ENCODE data around the gene PRKG2. TPM values are rescaled to one million over a fixed set of nuclear protein-coding genes. Genes with fewer than 3 reads are reported as not detected.

Gene PRKG2
- total RNA-seq, 1 donor from 2014 or later: 2.3 TPM

- H3K27ac Mint-ChIP-seq: no peak overlapping the region
- H3K4me3 ChIP-seq: no peak overlapping the region
- H3K27me3 ChIP-seq: peaks cover 16% of the 10 kb centered on the region
- TF ChIP-seq EZH2phosphoT487 (IDR thresholded peaks at IDR 0.05) (no peak), CTCF (IDR thresholded peaks at IDR 0.05) (no peak), EZH2 (IDR thresholded peaks at IDR 0.05) (no peak)
- H3K36me3 Mint-ChIP-seq: no peaks in the 10 kb centered on the region
- no peaks in the 10 kb centered on the region for H3K9me3 ChIP-seq (ENCODE audit: low read depth)
- H3K4me2 ChIP-seq: no peak overlapping the region
- DNase-seq (ENCODE audit: low spot score): no peak
- H3K27ac ChIP-seq: no peak overlapping the region
- no peaks in the 10 kb centered on the region for H4K20me1 ChIP-seq (ENCODE audit: low read depth)
- H3K27me3 Mint-ChIP-seq (ENCODE audit: insufficient read depth, low read depth): peaks cover 2% of the 10 kb centered on the region
- H3K9ac ChIP-seq: no peak overlapping the region
- no peaks in the 10 kb centered on the region for H3F3A ChIP-seq (ENCODE audit: low read depth)
- no peaks in the 10 kb centered on the region for H3K9me3 Mint-ChIP-seq
- no peaks in the 10 kb centered on the region for H3K36me3 ChIP-seq
- no peak overlapping the region for H2AFZ ChIP-seq (replicated peaks)
- no peak overlapping the region for H3K4me3 Mint-ChIP-seq
- H3K79me2 ChIP-seq (ENCODE audit: low read depth): no peaks in the 10 kb centered on the region
- H3K4me1 Mint-ChIP-seq: no peaks in the 10 kb centered on the region
- H3K4me1 ChIP-seq: no peaks in the 10 kb centered on the region
Observed at GRCh38 chr4:81221303-81222081, 6.5 kb upstream of the PRKG2 start.

DNA sequence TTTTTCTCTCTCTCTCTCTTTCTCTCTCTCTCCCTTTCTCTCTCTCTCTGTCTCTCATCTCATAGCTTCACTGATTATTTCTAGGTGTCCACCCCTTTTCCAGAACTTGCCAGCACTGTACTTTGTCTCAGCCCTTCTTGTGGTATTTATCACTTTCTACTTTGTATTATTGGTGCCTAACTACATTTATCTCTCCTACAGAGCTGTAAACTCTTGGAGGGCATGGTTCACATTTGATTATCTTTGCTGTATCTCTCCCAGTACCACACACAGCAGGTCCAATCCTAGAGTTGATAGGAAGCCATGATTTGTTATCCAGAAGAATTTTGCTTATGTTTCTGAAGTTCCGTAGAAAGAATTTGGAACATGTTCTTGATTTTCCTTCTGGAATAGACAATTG is 5.2 kb upstream of the PRKG2 start:
- no peaks in the 10 kb centered on the region for H3K36me3 Mint-ChIP-seq
- peaks cover 13% of the 10 kb centered on the region for H3K27me3 Mint-ChIP-seq (ENCODE audit: insufficient read depth, low read depth)
- H3K9me3 Mint-ChIP-seq: no peaks in the 10 kb centered on the region
- H3K27ac Mint-ChIP-seq: no peak overlapping the region
- Histone ChIP-seq H3K4me3 (no peak overlapping the region), H2AFZ (replicated peaks) (no peak overlapping the region), H3K36me3 (no peaks in the 10 kb centered on the region), H3K27ac (no peak overlapping the region), H4K20me1 (ENCODE audit: low read depth) (no peaks in the 10 kb centered on the region), H3K4me1 (peaks cover 6% of the 10 kb centered on the region), H3K79me2 (ENCODE audit: low read depth) (no peaks in the 10 kb centered on the region), H3K9me3 (ENCODE audit: low read depth) (no peaks in the 10 kb centered on the region), H3F3A (ENCODE audit: low read depth) (no peaks in the 10 kb centered on the region), H3K9ac (no peak overlapping the region), H3K4me2 (no peak overlapping the region), H3K27me3 (peaks cover 28% of the 10 kb centered on the region)
- TF ChIP-seq CTCF (IDR thresholded peaks at IDR 0.05): no peak
- peaks cover 6% of the 10 kb centered on the region for H3K4me1 Mint-ChIP-seq
- H3K4me3 Mint-ChIP-seq: no peak overlapping the region
- DNase-seq (ENCODE audit: low spot score): no peak

GRCh38 chr4:81218206-81218605 is 3.2 kb upstream of the PRKG2 start:
- H3K36me3 ChIP-seq: no peaks in the 10 kb centered on the region
- no peaks in the 10 kb centered on the region for H3K36me3 Mint-ChIP-seq
- no peaks in the 10 kb centered on the region for H3F3A ChIP-seq (ENCODE audit: low read depth)
- H4K20me1 ChIP-seq (ENCODE audit: low read depth): no peaks in the 10 kb centered on the region
- H3K4me1 ChIP-seq: peaks cover 7% of the 10 kb centered on the region
- TF ChIP-seq EZH2phosphoT487 (IDR thresholded peaks at IDR 0.05) (no peak), CTCF (IDR thresholded peaks at IDR 0.05) (no peak), EZH2 (IDR thresholded peaks at IDR 0.05) (no peak)
- H3K9ac ChIP-seq: no peak overlapping the region
- DNase-seq (ENCODE audit: low spot score): no peak
- H2AFZ ChIP-seq (replicated peaks): no peak overlapping the region
- no peak overlapping the region for H3K27ac ChIP-seq
- peaks cover 7% of the 10 kb centered on the region for H3K4me1 Mint-ChIP-seq
- H3K79me2 ChIP-seq (ENCODE audit: low read depth): no peaks in the 10 kb centered on the region
- no peak overlapping the region for H3K27ac Mint-ChIP-seq
- no peak overlapping the region for H3K4me3 ChIP-seq
- no peak overlapping the region for H3K4me2 ChIP-seq
- H3K9me3 ChIP-seq (ENCODE audit: low read depth): no peaks in the 10 kb centered on the region
- H3K27me3 Mint-ChIP-seq (ENCODE audit: insufficient read depth, low read depth): peaks cover 15% of the 10 kb centered on the region
- no peak overlapping the region for H3K4me3 Mint-ChIP-seq
- peaks cover 49% of the 10 kb centered on the region for H3K27me3 ChIP-seq
- no peaks in the 10 kb centered on the region for H3K9me3 Mint-ChIP-seq
